Mesothelial cell of epicardium (in vitro differentiated cells): ENCODE data around the gene UTY. TPM values are rescaled to one million over a fixed set of nuclear protein-coding genes. Genes with fewer than 3 reads are reported as not detected.

ENCODE experiments used
- DNase-seq, 2 experiments: peaks; one replicate each; pipeline ENCODE4 v3.0.0; 2021; ENCODE audit warnings: low spot score in 2 of 2; ENCODE audit not compliant: unreplicated experiment in 2 of 2
- H3K27ac Mint-ChIP-seq: 2 replicates; pipeline ENCODE4 v1.8.0; 2021; ENCODE audit warnings: mixed read lengths
- H3K27me3 Mint-ChIP-seq: 2 replicates; pipeline ENCODE4 v1.8.0; 2021; ENCODE audit warnings: low read depth, mixed read lengths
- H3K36me3 Mint-ChIP-seq: 2 replicates; pipeline ENCODE4 v1.8.0; 2021; ENCODE audit warnings: mixed read lengths
- H3K4me1 Mint-ChIP-seq: 2 replicates; pipeline ENCODE4 v1.8.0; 2021; ENCODE audit warnings: mixed read lengths
- H3K4me3 Mint-ChIP-seq: 2 replicates; pipeline ENCODE4 v1.8.0; 2021; ENCODE audit warnings: mild to moderate bottlenecking, moderate library complexity, mixed read lengths
- H3K9me3 Mint-ChIP-seq: 2 replicates; pipeline ENCODE4 v1.8.0; 2021; ENCODE audit warnings: mixed read lengths
- total RNA-seq: library from RNA; stranded (reverse); gene quantifications from 3 replicates; pipeline ENCODE4 v1.2.1, GENCODE V29; 2021
- TF ChIP-seq, protein P1 (sequence below): fragments of 200-600 bp; sonication (generic); IDR thresholded peaks from one replicate; pipeline ENCODE4 v1.5.0; 2021; ENCODE audit warnings: antibody characterized with exemption; ENCODE audit not compliant: unreplicated experiment

Gene UTY
- not detected in 3 replicates for total RNA-seq

DNA sequence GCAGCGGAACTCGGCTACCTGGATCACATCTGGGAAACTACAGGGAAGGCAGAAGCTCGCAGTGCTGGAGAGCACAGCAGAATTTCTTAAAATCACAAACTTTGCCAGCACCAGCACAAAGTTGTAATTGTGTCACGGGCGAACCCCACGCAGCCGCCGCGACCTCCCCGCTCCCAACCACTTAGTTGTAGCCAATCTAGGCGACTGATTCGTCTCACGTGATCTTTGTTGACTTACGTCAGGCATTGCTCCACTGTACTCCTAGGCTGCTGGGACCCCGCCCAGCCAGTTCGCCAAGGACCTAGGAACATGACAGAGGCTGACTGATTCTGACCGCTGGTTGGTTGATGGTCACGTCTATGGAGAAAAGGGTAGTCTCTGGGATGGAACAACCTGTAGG, at the start of gene UTY:
UTY (minus strand) TSS at position 206 of the 400 bp plus-strand sequence. CDS start 368 bp downstream, outside the sequence.
- TF ChIP-seq, protein P1, sequence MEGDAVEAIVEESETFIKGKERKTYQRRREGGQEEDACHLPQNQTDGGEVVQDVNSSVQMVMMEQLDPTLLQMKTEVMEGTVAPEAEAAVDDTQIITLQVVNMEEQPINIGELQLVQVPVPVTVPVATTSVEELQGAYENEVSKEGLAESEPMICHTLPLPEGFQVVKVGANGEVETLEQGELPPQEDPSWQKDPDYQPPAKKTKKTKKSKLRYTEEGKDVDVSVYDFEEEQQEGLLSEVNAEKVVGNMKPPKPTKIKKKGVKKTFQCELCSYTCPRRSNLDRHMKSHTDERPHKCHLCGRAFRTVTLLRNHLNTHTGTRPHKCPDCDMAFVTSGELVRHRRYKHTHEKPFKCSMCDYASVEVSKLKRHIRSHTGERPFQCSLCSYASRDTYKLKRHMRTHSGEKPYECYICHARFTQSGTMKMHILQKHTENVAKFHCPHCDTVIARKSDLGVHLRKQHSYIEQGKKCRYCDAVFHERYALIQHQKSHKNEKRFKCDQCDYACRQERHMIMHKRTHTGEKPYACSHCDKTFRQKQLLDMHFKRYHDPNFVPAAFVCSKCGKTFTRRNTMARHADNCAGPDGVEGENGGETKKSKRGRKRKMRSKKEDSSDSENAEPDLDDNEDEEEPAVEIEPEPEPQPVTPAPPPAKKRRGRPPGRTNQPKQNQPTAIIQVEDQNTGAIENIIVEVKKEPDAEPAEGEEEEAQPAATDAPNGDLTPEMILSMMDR = no peak
- no peaks in the 10 kb centered on the region for H3K36me3 Mint-ChIP-seq
- no peak for DNase-seq
- H3K4me1 Mint-ChIP-seq = no peaks in the 10 kb centered on the region
- H3K4me3 Mint-ChIP-seq = no peak within 1 kb of the TSS
- no peaks in the 10 kb centered on the region for H3K27me3 Mint-ChIP-seq
- H3K9me3 Mint-ChIP-seq = no peaks in the 10 kb centered on the region
- no peak within 1 kb of the TSS for H3K27ac Mint-ChIP-seq

DNA sequence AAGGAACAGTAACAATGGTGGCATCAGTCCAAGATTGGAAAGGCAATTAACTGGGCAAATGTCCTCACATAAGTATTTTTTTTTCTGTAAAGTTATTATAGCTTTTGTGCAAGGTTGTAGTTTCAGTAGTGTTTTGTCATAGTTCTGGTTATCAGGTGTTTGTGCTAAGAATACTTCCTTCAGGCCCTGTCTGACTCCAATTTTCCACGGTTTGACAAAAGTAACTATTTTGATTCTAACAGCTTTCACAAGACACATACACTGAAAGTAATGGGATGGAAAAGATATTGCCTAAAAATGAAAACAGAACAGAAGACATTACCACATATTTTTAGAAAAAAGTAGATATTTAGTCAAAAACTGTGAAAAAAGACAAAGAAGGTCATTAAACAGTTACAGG, 40.6 kb upstream of the UTY start:
- Mint-ChIP-seq H3K27me3 (no peaks in the 10 kb centered on the region), H3K4me1 (no peaks in the 10 kb centered on the region), H3K27ac (no peak overlapping the region)

DNA sequence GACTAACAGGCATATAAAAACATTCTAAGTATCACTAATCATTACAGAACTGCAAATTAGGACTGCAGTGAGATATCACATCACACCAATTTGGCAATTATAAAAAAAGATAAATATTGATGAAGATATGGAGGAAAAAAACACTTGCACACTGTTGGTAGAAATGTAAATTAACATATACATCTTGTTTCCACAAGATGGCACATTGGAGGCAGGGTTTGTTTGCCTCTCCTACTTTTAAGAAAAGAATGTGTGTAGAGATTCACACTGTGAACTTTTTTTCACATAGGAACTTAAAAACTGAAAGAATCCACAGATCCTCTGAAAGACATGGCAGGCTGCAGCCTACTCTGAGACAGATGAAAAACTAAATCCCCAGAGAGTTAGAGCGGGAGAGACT, 21.4 kb upstream of the UTY start:
- Mint-ChIP-seq H3K4me1 (no peaks in the 10 kb centered on the region), H3K36me3 (no peaks in the 10 kb centered on the region), H3K27me3 (no peaks in the 10 kb centered on the region), H3K9me3 (no peaks in the 10 kb centered on the region), H3K27ac (no peak overlapping the region), H3K4me3 (no peak overlapping the region)
- DNase-seq = no peak
- TF ChIP-seq, protein P1 = no peak

More for the DNA sequence above, 40.6 kb upstream of the UTY start:
- Mint-ChIP-seq H3K36me3 (no peaks in the 10 kb centered on the region), H3K4me3 (no peak overlapping the region), H3K9me3 (no peaks in the 10 kb centered on the region)
- DNase-seq = no peak
- TF ChIP-seq, protein P1 = no peak

DNA sequence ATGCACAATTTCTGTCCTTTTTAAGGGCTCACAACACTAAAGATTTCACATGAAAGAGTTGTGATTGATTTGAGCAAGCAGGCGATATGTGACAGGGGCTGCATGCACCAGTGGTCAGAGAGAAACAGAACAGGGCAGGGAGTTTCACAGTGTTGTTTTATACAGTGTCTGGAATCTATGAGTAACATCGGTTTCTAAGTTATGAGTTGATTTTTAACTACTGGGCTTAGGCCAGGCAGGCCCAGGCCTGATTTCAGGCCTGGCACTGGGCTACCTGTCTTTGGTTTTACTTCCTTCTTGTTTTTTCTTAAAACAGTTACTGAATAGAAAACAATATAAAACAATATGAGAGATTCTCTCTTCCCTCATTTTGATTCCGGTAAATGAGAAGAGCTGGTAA, 13.9 kb upstream of the UTY start:
- no peaks in the 10 kb centered on the region for H3K27me3 Mint-ChIP-seq
- H3K4me3 Mint-ChIP-seq = no peak overlapping the region
- TF ChIP-seq, protein P1 = no peak
- no peak for DNase-seq
- H3K4me1 Mint-ChIP-seq = no peaks in the 10 kb centered on the region
- H3K9me3 Mint-ChIP-seq = no peaks in the 10 kb centered on the region
- H3K27ac Mint-ChIP-seq = no peak overlapping the region
- no peaks in the 10 kb centered on the region for H3K36me3 Mint-ChIP-seq

DNA sequence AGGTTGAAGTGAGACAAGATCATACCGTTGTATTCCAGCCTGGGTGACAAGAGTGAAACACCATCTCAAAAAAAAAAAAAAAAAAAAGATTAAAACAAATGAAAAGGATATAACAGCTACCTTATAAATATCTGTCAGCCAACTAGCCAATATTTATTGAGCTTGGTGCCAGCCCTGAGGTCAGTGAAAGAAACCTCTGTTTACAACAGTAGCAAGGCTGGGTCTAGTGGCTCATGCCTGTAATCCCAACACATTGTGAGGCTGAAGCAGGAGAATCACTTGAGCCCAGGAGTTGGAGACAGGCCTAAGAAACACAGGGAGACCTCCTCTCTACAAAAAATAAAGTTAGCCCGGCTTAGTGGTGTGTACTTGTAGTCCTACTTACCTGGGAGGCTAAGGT, 12.6 kb upstream of the UTY start:
- no peak overlapping the region for H3K4me3 Mint-ChIP-seq
- H3K27me3 Mint-ChIP-seq = no peaks in the 10 kb centered on the region
- DNase-seq = no peak
- TF ChIP-seq, protein P1 = no peak
- no peaks in the 10 kb centered on the region for H3K36me3 Mint-ChIP-seq
- H3K4me1 Mint-ChIP-seq = no peaks in the 10 kb centered on the region
- no peaks in the 10 kb centered on the region for H3K9me3 Mint-ChIP-seq
- no peak overlapping the region for H3K27ac Mint-ChIP-seq

DNA sequence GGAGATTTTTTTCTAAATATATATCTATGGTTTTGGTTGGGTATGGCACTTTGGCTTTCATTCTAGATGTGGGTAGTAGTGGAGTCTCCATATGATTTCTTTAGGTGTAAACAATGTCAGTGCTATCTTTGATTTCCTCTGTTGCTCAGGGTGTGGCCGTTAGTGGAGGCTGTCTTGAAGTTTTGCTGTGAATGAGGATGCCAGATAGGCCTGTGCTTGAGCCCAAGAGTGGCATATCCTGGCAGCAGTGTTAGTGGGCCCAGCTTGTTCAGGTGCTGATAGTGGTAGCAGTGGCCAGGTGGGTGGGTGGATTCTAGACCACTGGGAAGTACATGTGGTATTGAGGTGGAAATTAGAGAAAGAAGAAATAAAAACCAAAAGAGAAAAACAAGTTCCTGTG, 8.9 kb upstream of the UTY start:
- Mint-ChIP-seq H3K4me3 (no peak overlapping the region), H3K9me3 (no peaks in the 10 kb centered on the region), H3K27me3 (no peaks in the 10 kb centered on the region), H3K36me3 (no peaks in the 10 kb centered on the region), H3K4me1 (no peaks in the 10 kb centered on the region), H3K27ac (no peak overlapping the region)
- TF ChIP-seq, protein P1 = no peak
- DNase-seq = no peak
